Measurements from ENCODE around the gene KSR1.

The KSR1 gene

GRCh38 chr17:27514595-27515413, 58.6 kb downstream of the KSR1 start:
- no peak for DNase-seq (ENCODE audit: low read depth)

GRCh38 chr17:27518048-27518447, 61.8 kb downstream of the KSR1 start:
- DNase-seq (ENCODE audit: low read depth), result no peak

GRCh38 chr17:27518545-27519521, 62.6 kb downstream of the KSR1 start:
- no peak for DNase-seq (ENCODE audit: low read depth)

- no peak for DNase-seq (ENCODE audit: low read depth)
These were observed 63.3 kb downstream of the KSR1 start for GRCh38 chr17:27519550-27519949.

- DNase-seq (ENCODE audit: low read depth), result no peak
These were observed 64.4 kb downstream of the KSR1 start for GRCh38 chr17:27520491-27521185.

- DNase-seq (ENCODE audit: low read depth), result no peak
These were observed 65.2 kb downstream of the KSR1 start for GRCh38 chr17:27521281-27522027.

GRCh38 chr17:27522028-27522635, 65.9 kb downstream of the KSR1 start:
- no peak for DNase-seq (ENCODE audit: low read depth)

- no peak for DNase-seq (ENCODE audit: low read depth)
These were observed 67.5 kb downstream of the KSR1 start for GRCh38 chr17:27523712-27524111.

GRCh38 chr17:27524594-27524993, 68.3 kb downstream of the KSR1 start:
- no peak for DNase-seq (ENCODE audit: low read depth)

GRCh38 chr17:27525316-27525715, 69.1 kb downstream of the KSR1 start:
- no peak for DNase-seq (ENCODE audit: low read depth)

- no peak for DNase-seq (ENCODE audit: low read depth)
These were observed 69.8 kb downstream of the KSR1 start for GRCh38 chr17:27525836-27526603.

GRCh38 chr17:27526604-27527002, 70.4 kb downstream of the KSR1 start:
- DNase-seq (ENCODE audit: low read depth), result no peak

GRCh38 chr17:27529230-27529796, 73.1 kb downstream of the KSR1 start:
- DNase-seq (ENCODE audit: low read depth), result no peak

- DNase-seq (ENCODE audit: low read depth), result no peak
These were observed 74.6 kb downstream of the KSR1 start for GRCh38 chr17:27530764-27531391.

GRCh38 chr17:27531469-27531961, 75.3 kb downstream of the KSR1 start:
- DNase-seq (ENCODE audit: low read depth), result no peak

GRCh38 chr17:27532269-27533263, 76.3 kb downstream of the KSR1 start:
- no peak for DNase-seq (ENCODE audit: low read depth)

- peak; percentile 38 for DNase-seq (ENCODE audit: low read depth)
These were observed 77.9 kb downstream of the KSR1 start for GRCh38 chr17:27533874-27534815.
